CD4-positive, alpha-beta T cell treated with Interleukin-6 at 100 ng/mL for 8 hours (primary cell): ENCODE data around the gene ATP5ME.
"Not testable (repeated sequence)": the region's sequence is repeated elsewhere in the genome, so short reads cannot be mapped to it uniquely, and the experiment has no call there.

Experiments
- DNase-seq: peaks from one replicate; pipeline ENCODE4 v3.0.0-alpha.2; 2020; ENCODE audit warnings: mixed read lengths, low spot score

Gene ATP5ME

DNA sequence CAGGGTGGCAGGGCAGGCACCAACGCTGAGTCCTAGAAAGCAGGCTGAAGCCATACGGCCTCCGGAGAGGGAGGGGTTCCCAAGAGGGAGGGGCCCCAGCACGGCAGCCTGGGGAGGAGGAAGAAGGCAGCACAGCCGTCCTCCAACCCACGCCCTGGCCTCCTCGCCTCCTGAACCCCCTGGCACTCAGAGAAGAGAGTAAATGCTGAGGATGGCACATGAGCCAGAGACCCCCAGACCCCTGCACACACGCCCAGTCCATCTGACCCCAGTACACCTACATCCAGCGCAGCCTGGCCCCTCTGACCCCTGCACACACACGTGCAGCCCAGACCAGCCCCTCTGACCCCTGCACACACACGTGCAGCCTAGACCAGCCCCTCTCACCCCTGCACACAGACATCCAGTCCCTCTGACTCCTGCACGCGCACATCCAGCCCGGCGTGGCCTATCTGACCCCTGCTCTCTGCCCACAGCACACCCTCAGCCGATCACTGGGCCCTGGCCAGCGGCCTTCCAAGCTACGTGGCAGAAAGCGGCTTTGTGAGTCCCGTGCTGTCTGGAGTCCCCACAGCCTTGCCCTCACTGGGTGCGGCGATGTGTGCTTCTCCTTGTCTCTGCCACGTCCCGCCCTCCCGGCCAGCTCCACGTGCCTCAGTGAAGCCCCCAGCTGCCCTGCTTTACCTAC, 18.5 kb downstream of the ATP5ME start:
- no peak for DNase-seq

DNA sequence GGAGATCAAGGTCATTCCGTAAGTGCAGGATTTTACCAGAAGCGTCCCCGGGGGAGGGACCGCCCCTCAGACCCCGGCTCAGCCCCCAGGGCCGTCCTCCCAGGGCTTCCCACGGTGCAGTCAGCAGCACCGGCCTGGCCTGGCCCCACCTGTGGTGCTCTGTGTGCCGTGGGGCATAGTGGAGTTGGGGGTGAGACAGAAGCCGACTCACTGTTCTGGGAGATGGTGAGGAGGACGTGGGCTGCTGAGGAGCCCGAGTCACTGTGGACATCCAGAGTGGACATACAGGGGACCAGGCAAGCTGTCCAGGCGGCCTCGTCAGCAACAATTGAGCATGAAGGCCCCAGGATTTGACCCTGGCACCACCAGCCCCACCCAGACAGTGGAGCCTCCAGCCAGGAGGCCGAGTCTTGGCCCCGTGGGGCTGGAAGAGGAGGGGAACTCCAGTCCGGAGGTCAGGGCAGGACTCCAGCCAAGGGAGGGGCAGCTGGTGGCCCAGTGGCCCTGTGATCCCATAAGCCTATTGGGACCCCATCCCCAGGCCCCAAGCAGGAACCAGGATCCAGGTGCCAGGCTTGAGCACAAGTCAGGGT, 19.1 kb downstream of the ATP5ME start:
- DNase-seq, result no peak

DNA sequence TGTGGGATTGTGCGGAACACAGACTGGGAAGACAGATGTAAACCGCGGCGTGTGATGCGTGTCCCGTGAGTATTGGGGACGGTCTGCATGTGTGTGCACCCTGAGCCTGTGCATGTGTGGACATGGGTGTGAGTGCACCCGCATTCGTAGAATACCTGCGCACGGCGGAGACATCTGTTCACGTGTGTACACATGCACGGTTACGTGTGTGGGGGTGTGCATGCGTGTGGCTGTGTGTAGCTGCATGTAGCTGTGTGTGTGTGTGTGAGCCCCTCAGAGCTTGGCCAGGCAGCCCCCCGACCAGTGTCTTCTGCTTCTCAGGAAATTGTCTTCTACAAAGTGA, 19.6 kb downstream of the ATP5ME start:
- DNase-seq, result no peak

DNA sequence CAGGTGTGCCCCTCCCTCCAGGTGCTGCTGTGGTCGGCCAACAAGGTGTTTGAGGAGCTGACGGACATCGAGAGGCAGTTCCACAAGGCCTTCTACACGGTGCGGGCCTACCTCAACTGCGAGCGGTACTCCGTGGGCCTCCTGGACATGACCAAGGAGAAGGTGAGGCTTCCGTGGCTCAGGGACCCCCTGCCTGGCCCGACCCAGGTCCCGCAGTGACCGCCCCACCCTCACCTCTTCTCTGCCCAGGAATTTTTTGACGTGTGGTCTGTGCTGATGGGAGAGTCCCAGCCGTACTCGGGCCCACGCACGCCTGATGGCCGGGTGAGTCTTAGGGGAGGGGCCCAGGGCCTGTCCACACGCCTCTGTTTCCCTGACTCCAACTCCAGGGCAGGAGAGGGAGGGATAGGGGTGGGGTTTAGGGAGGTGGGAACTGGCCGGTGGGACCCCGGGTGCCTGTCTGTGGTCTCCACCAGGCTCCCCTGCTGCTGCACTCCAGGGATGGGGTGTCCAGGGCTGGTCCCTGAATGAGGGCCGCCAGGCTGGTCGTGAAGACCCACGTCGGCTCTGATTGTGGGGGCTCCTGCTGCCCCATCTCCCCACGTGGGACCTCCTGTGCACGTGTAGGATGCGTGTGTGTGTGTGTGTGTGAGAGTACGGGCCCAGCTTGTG, 20.1 kb downstream of the ATP5ME start:
- DNase-seq, result no peak

DNA sequence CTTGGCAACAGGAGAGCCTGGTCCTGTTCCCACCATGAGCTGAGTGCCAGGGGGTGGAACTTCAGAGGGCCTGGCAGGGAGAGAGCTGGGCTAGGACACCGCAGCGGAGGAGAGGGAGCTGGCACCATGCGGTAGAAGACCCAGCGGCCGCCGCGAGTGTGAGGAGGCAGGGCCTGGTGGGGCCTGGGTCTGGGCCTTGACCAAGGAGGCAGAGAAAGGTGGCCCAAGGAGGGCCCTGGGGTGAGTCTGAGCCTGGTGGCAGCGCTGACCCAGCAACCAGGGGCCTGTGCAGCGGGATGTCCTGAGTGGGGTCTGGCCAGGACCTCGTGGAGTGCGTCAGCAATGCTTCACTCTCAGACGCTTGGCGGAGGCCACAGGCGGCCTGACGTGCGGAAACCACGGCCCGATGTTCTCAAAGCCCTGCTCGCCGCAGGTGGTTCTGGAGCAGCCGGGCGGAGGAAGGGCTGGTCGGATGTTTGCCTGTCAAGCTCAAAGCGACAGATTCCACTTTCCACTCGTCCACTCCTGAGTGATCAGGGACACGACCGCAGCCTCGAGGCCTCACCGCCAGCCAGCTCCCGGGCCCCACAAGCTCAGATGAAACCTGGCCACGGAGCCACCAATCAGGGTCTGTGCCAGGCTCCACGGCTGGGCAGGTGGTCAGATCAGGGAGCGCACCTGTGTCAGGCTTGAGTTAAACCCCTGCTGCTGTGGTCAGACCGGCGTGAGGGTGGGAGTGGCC, 20.8 kb downstream of the ATP5ME start:
- no peak for DNase-seq

DNA sequence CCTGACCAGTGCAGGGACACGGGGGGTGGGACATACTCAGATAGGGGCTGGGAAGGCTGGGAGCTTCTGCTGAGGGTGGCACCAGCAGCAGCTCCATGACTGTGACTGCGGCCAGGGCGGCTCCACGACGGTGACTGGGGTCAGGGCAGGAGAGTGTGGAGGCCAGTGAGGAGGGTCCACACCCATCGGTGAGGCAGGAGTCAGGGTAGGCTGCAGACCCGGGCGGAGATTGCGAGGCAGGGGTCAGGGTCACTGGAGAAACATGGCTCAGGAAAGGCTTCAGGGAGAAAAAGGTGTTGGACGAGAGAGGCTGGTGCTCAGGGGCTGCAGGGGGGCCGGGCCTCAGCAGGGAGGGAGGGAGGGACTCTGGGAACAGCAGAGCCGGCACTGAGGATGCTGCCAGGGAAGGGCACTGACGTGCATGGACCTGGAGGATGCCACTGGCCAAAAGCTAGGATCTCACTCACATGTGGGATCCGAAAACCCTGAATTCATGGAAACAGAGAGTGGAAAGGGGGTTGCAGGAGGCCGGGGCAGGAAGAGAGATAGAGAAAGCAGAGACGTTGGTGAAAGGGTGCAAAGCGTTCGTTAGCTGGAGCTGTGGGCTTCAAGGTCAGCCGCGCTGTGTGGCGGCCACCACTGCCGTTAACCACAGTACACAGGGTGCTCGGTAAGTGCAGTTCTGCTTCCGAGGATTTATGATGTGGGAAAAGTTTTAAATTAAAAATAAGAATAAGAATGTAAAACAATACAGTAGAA, 22.0 kb downstream of the ATP5ME start:
- DNase-seq, result no peak

DNA sequence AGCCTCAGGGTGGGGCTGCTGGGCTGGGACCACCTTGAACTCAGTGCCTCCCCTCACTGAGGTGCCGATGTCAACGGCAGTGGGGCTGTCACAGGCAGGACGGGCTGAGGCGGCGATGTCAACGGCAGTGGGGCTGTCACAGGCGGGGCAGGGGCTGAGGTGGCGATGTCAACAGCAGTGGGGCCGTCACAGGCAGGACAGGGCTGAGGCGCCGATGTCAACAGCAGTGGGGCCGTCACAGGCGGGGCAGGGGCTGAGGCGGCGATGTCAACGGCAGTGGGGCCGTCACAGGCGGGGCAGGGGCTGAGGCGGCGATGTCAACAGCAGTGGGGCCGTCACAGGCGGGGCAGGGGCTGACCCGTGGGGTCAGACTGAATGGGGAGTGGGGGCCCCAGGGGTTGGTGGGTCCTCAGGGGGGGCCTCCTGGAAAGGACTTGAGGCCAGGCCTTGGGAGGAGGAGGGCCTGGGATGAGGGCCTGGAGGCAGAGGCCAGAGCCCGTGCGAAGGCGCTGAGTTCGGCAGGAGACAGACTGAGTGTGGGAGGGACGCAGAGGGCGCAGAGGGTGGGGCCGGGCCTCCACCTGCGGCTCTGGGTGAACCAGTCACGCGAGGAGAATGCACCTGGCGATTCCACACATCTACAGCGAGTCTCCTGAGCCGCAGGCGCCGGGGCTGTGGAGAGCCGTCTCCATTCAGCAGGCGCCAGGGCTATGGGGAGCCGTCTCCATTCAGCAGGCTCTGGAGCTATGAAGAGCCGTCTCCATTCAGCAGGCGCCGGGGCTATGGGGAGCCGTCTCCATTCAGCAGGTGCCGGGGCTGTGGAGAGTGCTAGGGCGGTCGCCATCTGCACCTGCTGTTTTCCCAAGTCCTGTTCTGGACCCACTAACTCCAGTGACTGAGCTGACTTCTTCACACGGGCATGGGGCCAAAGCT, 22.9 kb downstream of the ATP5ME start:
- DNase-seq, result no peak

DNA sequence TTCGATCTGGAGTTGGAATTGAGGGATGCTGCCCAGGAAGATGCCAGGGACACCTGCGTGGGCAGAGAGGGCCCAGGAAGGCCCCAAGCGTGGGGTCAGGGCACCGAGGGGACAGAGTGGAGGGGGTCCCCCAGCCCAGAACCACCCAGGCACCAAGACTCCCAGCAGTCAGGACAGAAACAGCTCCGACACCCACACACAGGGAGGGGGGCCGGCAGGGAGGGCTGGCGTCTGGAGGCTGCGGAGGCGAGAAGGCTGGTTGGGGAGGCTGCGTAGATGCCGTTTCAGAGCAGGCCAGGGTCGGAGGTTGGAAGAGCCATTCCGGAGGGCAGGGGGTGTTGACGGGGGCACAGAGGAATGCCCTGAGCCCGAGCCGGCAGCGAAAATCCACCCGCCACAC, 23.6 kb downstream of the ATP5ME start:
- no peak for DNase-seq

DNA sequence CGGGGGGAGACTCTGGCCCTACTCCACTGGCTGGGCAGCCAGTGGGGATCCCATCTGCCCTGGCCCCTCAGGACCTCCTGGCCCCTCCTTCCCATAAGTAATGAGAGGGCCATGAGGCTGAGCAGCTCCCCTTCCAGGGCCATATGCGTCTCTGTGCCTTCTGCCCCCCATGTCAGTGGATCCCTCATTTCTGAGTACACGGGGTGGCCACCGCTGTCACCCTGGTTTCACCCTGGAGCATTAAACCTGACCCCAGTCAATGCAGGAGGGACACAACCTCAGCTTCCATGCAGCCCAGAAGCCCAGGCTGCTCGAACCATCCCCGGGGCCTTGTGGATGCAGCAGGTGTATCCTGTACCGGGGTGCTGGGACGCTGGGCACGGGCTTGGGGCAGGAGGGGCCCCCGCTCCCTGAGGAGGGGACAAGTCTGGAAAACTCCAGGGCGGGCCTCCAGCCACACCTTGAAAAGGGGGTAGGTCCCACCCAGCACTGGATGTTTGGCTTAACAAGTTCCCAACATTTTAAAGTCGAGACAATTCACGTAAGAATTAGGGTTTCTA, 24.2 kb downstream of the ATP5ME start:
- no peak for DNase-seq

DNA sequence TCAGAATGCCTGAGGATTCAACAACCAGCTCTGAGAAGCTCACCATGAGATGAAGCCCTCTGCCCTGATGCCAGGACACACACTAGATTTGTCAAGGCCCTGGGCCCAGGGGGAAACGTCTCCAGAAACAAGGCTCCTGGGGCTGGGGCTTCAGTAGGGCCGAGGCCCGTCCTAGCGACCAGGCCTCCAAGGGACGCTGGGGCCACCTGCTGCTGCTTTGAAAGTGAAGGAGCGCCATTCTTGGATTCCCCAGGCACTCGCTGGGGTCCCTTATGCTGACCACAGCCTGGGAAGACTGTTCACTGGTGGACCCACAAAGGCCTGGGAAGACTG, 24.8 kb downstream of the ATP5ME start:
- no peak for DNase-seq

DNA sequence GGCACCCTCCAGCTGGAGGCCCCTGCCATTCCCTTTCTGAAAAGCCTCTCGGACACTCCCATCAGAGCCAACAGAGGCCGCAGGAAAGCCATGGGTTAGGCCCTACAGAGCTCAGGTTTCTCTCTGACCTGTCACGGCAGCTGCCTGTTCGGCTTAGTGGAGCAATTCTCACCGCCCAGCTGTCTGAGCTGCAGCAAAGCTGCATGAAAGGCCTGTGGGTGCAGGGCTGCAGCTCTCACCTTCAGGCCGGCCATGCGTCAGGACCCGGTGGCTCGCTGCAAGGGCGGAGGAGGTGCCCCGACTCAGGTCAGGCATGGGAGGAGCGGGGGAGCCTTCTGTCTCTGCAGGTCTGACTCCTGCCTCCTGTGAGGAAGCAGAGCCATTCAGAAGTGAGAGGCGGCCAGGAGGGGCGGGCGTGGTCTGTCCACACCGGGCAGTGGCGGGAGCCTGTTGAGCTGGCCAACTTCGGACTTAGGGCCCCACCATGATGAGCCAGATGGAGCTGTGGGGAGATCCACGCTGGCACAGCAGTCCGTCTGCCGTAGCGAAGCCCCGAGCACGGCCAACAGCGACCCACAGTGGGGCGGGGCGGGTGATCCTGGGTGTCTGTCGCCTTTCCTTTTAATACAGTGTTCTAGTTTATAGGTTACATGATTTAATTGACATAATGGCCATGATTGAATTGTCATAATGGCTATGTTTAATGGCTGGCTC, 25.3 kb downstream of the ATP5ME start:
- no peak for DNase-seq

DNA sequence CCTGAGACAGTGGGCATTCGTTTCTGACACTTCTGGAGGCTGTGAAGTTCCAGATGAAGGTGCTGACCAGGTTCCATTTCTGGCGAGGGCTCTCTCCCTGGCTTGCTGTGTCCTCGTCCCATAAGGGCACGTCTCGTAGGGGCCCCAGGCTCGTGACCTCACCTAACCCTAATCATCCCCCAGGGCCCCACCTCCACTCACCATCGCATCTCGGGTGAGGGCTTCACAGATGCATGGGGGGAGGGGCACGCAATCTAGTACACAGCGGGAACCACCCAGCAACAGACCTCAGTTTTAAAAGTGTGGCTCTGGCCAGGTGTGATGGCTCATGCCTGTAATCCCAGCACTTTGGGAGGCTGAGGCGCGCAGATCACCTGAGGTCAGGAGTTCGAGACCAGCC, 26.6 kb downstream of the ATP5ME start:
- DNase-seq, result no peak

DNA sequence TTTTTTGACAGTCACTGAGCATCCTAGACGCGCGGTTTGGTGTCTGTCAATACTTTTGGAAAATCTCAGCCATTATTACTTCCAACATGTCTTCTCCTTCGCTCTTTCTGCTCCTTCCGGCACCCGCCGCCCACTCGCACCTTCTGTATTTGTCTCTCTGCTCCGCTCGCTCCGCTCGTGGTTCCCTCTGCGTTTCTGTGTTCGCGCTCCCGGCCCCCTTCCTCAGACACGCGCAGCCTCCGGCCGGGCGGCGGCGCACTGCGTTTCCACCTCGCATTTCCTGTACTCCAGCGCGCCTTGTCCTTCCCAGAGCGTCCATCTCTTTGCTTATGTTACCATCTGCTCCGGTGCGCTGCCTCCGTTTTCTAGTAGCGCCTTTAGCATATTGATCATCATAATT, 27.6 kb downstream of the ATP5ME start:
- DNase-seq, result peak; percentile 28

DNA sequence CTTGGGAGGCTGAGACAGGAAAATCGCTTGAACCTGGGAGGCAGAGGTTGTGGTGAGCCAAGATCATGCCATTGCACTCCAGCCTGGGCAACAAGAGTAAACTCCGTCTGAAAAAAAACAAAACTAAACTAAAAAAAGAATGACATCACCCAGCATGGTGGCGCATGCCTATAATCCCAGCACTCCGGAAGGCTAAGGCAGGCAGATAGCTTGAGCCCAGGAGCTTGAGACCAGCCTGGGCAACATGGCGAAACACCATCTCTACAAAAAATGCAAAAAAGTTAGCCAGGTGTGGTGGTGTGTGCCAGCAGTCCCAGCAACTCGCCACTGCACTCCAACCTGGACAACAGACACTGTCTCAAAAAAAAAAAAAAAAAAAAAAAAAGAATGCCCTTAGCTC, 31.7 kb downstream of the ATP5ME start:
- not testable (repeated sequence) for DNase-seq

DNA sequence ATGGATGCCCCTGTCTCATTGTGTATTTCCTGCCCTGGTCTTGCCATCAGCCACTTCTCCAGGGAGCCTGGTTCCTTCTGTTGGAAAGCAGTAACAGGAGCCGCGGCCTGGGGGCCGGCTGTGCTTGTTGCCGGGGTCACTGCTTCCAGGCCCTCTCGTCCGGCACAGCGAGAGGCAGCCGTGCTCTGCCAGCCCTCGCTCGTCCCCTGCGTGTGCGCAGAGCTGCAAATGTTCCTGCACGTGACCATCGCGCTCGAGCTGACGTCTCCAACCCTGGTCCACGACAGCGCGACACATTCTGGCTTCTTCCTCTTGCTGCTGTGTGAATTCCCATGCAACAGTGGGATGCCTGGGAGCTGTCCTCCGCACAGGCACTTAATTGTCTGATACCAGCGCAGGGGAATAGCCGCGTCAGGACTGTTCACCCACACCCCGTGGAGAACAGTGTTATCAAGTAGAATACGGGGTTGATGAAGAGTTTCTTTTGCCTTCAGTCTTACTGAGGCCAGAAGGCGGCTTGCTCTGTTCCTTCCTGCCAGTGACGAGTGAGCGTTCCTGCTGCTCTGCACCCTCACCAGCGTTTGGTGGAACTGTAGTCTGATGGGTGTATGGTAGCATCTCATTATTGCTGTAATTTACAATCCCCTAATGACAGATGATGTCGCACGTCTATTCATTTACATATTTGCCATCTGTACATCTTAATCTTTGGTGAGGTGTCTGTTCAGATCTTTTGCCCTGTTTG, 36.4 kb downstream of the ATP5ME start:
- DNase-seq, result no peak

DNA sequence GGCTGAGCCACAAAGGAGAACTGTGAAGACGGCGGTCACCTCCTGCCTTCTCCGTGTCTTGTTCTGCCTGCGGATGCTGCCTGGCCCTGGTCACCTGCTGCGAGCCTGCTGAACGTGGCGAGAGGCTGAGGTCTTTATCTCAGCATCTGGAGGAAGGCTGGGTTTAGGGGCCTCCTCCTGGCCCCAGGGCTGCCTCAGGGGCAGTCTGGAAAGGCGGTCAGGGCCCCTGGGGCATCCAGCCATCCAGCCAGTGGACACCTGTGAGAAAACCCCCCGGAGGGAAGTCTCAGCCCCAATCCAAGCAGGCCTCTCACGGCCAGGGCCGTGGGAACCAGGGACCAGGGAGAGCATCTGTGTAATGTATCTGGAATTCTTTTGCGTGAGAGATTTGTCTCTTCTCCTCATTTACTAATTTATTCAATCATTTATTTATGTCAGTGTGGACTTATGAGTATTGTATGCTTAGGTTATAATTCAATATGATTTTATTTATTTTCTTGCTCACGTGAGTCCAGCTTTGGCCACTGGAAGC, 37.4 kb downstream of the ATP5ME start:
- no peak for DNase-seq

DNA sequence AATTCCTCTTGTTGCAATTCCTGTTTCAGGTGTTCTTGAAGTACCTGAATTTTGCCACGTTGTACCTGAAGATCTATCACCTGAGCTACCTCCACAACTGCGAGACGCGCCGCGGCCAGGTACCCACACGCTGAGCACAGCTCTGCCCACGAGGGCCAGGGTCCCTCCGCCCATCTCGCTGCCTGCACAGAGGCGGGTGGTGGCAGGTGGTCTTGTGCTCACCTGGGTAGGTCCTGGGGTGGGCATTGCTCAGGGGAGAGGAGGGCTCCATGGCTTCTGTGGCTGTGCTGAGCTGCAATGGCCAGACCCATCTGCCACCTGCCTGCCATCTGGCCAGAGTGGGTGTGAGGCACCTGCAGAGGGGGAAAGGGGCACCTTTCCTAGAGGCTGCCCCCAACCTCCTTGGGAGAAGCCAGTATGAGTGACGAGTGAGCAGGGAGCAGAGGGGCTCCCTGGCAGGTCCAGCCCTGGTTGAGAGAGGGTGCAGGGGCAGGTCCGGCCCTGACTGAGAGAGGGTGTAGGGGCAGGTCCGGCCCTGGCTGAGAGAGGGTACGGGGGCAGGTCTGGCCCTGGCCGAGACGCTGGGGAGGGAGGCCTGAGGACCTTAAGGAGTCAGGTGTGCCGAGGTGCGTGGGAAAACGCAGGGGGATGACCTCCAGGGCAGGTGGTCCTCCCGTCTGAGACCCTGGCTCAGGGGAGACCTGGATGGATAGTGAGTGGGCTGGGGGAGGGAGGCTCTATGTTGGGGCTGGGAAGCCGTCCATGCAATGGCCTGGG, 38.0 kb downstream of the ATP5ME start:
- DNase-seq, result no peak

DNA sequence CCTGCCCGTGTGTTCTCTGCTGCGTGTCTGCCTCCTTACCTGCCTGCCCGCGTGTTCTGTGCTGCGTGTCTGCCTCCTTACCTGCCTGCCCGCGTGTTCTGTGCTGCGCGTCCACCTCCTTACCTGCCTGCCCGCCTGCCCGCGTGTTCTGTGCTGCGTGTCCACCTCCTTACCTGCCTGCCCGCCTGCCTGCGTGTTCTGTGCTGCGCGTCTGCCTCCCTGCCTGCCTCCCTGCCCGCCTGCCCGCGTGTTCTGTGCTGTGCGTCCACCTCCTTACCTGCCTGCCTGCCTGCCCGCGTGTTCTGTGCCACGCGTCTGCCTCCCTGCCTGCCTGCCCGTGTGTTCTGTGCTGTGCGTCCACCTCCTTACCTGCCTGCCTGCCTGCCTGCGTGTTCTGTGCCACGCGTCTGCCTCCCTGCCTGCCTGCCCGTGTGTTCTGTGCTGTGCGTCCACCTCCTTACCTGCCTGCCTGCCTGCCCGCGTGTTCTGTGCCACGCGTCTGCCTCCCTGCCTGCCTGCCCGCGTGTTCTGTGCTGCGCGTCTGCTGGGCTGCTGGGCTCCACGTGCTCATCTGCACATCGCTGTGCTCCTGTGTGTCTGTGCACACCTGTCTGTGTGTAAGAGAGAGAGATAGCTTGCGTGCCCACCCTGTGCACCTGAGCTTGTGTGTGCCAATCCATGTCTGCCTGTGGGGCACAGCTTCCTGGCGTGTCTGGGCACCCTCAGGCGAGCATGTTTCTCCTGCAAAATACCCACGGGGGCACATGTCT, 38.8 kb downstream of the ATP5ME start:
- not testable (repeated sequence) for DNase-seq
